HepG2 (cell line): ENCODE results near the gene FANCF. TPM values are rescaled to one million over a fixed set of nuclear protein-coding genes. Genes with fewer than 3 reads are reported as not detected.

Experiments used
- HOXD1 ChIP-seq: sonication (generic); formaldehyde crosslinking; IDR thresholded peaks from 2 replicates; pipeline ENCODE4 v1.5.0; 2020; ENCODE audit warnings: missing genetic modification reagents
- MIER3 ChIP-seq: IDR thresholded peaks from 2 replicates; pipeline ENCODE4 v1.6.1; 2016; ENCODE audit warnings: missing compliant biosample characterization, borderline replicate concordance
- NPAS2 ChIP-seq: sonication (generic); formaldehyde crosslinking; IDR thresholded peaks from 2 replicates; pipeline ENCODE4 v1.8.0; 2022; ENCODE audit warnings: mild to moderate bottlenecking, missing genetic modification reagents, borderline replicate concordance
- NR2C2 ChIP-seq: sonication (generic); formaldehyde crosslinking; IDR thresholded peaks from 2 replicates; pipeline ENCODE4 v1.4.0; 2020; ENCODE audit warnings: missing genetic modification reagents, mild to moderate bottlenecking, moderate library complexity, borderline replicate concordance
- PHF5A ChIP-seq: IDR thresholded peaks from one replicate; pipeline ENCODE4 v1.6.1; 2018; ENCODE audit warnings: low read depth, missing genetic modification reagents; ENCODE audit not compliant: unreplicated experiment
- RAD21 ChIP-seq: fragments of 450-650 bp; formaldehyde crosslinking; IDR thresholded peaks from 2 replicates; pipeline ENCODE4 v1.5.0; 2020; ENCODE audit warnings: mild to moderate bottlenecking
- RBM22 ChIP-seq: fragments of 200-400 bp; formaldehyde crosslinking; optimal IDR thresholded peaks from 2 replicates; pipeline ENCODE3; 2017; ENCODE audit warnings: mild to moderate bottlenecking, low read length, moderate library complexity
- REXO4 ChIP-seq: sonication (generic); formaldehyde crosslinking; IDR thresholded peaks from 2 replicates; pipeline ENCODE4 v1.8.0; 2022; ENCODE audit warnings: missing genetic modification reagents, mild to moderate bottlenecking, borderline replicate concordance
- SCMH1 ChIP-seq: sonication (generic); formaldehyde crosslinking; IDR thresholded peaks from 2 replicates; pipeline ENCODE4 v1.9.0; 2021; ENCODE audit warnings: missing genetic modification reagents, mild to moderate bottlenecking, borderline replicate concordance
- SIN3B ChIP-seq: fragments of 150-350 bp; IDR thresholded peaks from 2 replicates; pipeline ENCODE4 v1.6.1; 2014; ENCODE audit warnings: low read length
- SOX6 ChIP-seq, 2 experiments: fragments of 450-650 bp in 1 of 2; sonication (generic) in 1 of 2; formaldehyde crosslinking in 1 of 2; IDR thresholded peaks; 2 replicates each; pipeline versions ENCODE4 v1.4.0 to v1.6.1; 2017 to 2020; ENCODE audit warnings: antibody characterized with exemption in 1 of 2, mild to moderate bottlenecking in 1 of 2, missing genetic modification reagents in 1 of 2
- ZNF143 ChIP-seq: sonication (generic); formaldehyde crosslinking; IDR thresholded peaks from 2 replicates; pipeline ENCODE4 v1.4.0; 2020; ENCODE audit warnings: missing genetic modification reagents
- ZNF326 ChIP-seq: sonication (generic); formaldehyde crosslinking; IDR thresholded peaks from 2 replicates; pipeline ENCODE4 v1.4.0; 2020; ENCODE audit warnings: missing genetic modification reagents, borderline replicate concordance
- ZNF530 ChIP-seq: sonication (generic); formaldehyde crosslinking; IDR thresholded peaks from 2 replicates; pipeline ENCODE4 v1.5.0; 2020; ENCODE audit warnings: low read depth, mild to moderate bottlenecking, missing genetic modification reagents
- ZNF614 ChIP-seq: IDR thresholded peaks from 2 replicates; pipeline ENCODE4 v1.6.1; 2018; ENCODE audit warnings: missing biosample characterization, missing genetic modification reagents, inconsistent platforms, borderline replicate concordance
- ZNF615 ChIP-seq: sonication (generic); formaldehyde crosslinking; IDR thresholded peaks from 2 replicates; pipeline ENCODE4 v1.5.0; 2020; ENCODE audit warnings: mild to moderate bottlenecking, missing genetic modification reagents, borderline replicate concordance
- ZNF629 ChIP-seq: sonication (generic); formaldehyde crosslinking; conservative IDR thresholded peaks from 2 replicates; pipeline ENCODE4 v1.5.0; 2020; ENCODE audit warnings: missing genetic modification reagents
- ZNF766 ChIP-seq: sonication (generic); formaldehyde crosslinking; IDR thresholded peaks from 2 replicates; pipeline ENCODE4 v1.5.0; 2020; ENCODE audit warnings: missing genetic modification reagents, borderline replicate concordance
- polyA plus RNA-seq, 8 experiments: library from polyadenylated mRNA; depleted of rRNA in 3 of 8; stranded (reverse) in 7 of 8; unstranded in 1 of 8; fragments of >200 nt; fragmentation: Illumina TruSeq in 4 of 8; extraction: Trizol in 4 of 8; gene quantifications; 2 replicates each; pipeline versions ENCODE4 v1.2.1 to v1.2.3, GENCODE V29; 2011 to 2016; ENCODE audit warnings: low read depth in 4 of 8, missing spikeins in 1 of 8, mixed read lengths in 1 of 8; ENCODE audit not compliant: insufficient read depth in 1 of 8
- total RNA-seq, 5 experiments: library from RNA; depleted of rRNA; stranded (reverse); fragments of >200 nt; fragmentation: Illumina TruSeq; extraction: Trizol; gene quantifications; 2 replicates each; pipeline ENCODE4 v1.2.3, GENCODE V29; 2016; ENCODE audit warnings: low read depth in 1 of 5
- TF ChIP-seq, protein P1 (sequence below): IDR thresholded peaks from 2 replicates; pipeline ENCODE4 v1.6.1; 2016; ENCODE audit warnings: missing genetic modification reagents, missing compliant biosample characterization
- TF ChIP-seq, protein P2 (sequence below): IDR thresholded peaks from 2 replicates; pipeline ENCODE4 v1.6.1; 2012; ENCODE audit warnings: low read length, improper control_type of control experiment
- TF ChIP-seq, protein P3 (sequence below): sonication (generic); formaldehyde crosslinking; IDR thresholded peaks from 2 replicates; pipeline ENCODE4 v1.8.0; 2022; ENCODE audit warnings: mild to moderate bottlenecking, missing genetic modification reagents
- TF ChIP-seq, protein P4 (sequence below): sonication (generic); formaldehyde crosslinking; IDR thresholded peaks from 2 replicates; pipeline ENCODE4 v1.4.0; 2020; ENCODE audit warnings: missing genetic modification reagents

The FANCF gene
- total and polyA plus RNA-seq, 2 of the 13 experiments (the other 11 are each of a cell fraction or from before 2014, with no cell fraction given), result 2.5 to 9.7 TPM

DNA sequence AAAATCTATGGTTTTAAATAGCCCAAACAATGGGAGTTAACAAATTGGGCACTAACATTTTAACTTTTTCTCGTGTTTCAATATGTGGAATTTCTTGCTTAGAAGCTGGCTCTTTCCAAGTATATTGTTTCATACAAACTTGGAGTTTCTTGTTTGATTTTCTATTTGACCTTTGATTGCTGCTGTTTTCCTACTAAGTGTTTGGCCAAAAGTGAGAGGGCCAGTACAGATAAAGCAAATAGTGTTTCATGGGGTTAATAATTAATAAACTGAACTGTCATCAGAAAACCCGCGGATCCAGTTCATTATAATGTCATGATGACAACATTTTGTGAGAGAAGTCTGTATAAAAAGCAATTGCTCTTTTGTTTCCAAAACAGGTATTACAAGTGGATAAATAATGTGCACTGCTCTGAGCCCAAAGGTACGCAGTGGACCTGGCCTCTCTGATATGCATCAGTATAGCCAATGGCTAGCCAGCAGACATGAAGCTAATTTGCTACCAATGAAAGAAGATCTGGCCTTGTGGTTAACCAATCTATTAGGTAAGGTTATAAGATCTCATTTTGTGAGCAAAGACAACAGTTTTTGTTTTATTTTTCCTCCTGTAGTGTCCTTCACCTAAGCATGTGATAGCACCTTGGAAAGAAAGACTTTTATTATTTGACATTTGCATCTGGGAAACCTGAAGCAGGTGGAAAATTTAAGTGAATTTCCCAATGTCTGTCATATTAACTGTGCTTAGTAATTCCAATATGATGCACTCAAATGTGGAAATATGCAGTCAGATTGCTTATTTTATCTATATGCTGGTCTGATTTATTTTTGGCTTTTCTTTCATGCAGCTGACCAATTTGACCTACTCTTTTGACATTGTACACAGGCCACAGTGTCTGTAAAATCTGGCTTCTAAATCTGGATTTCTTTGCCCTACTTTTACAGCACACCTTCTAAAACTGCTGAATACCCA lies 49.1 kb upstream of the FANCF start (continued):
- TF ChIP-seq, protein P1, sequence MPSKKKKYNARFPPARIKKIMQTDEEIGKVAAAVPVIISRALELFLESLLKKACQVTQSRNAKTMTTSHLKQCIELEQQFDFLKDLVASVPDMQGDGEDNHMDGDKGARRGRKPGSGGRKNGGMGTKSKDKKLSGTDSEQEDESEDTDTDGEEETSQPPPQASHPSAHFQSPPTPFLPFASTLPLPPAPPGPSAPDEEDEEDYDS (CRISPR knock-in tag), result peak; percentile 71
- TF ChIP-seq, protein P2, sequence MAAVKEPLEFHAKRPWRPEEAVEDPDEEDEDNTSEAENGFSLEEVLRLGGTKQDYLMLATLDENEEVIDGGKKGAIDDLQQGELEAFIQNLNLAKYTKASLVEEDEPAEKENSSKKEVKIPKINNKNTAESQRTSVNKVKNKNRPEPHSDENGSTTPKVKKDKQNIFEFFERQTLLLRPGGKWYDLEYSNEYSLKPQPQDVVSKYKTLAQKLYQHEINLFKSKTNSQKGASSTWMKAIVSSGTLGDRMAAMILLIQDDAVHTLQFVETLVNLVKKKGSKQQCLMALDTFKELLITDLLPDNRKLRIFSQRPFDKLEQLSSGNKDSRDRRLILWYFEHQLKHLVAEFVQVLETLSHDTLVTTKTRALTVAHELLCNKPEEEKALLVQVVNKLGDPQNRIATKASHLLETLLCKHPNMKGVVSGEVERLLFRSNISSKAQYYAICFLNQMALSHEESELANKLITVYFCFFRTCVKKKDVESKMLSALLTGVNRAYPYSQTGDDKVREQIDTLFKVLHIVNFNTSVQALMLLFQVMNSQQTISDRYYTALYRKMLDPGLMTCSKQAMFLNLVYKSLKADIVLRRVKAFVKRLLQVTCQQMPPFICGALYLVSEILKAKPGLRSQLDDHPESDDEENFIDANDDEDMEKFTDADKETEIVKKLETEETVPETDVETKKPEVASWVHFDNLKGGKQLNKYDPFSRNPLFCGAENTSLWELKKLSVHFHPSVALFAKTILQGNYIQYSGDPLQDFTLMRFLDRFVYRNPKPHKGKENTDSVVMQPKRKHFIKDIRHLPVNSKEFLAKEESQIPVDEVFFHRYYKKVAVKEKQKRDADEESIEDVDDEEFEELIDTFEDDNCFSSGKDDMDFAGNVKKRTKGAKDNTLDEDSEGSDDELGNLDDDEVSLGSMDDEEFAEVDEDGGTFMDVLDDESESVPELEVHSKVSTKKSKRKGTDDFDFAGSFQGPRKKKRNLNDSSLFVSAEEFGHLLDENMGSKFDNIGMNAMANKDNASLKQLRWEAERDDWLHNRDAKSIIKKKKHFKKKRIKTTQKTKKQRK, result no peak
- no peak for TF ChIP-seq ZNF629 (CRISPR knock-in tag)
- TF ChIP-seq, protein P3, sequence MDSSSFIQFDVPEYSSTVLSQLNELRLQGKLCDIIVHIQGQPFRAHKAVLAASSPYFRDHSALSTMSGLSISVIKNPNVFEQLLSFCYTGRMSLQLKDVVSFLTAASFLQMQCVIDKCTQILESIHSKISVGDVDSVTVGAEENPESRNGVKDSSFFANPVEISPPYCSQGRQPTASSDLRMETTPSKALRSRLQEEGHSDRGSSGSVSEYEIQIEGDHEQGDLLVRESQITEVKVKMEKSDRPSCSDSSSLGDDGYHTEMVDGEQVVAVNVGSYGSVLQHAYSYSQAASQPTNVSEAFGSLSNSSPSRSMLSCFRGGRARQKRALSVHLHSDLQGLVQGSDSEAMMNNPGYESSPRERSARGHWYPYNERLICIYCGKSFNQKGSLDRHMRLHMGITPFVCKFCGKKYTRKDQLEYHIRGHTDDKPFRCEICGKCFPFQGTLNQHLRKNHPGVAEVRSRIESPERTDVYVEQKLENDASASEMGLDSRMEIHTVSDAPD (CRISPR knock-in tag), result 0 out of 2 replicates have a peak, but pooled peaks have one; percentile 20
- TF ChIP-seq SCMH1 (CRISPR knock-in tag), result no peak
- TF ChIP-seq, protein P4, sequence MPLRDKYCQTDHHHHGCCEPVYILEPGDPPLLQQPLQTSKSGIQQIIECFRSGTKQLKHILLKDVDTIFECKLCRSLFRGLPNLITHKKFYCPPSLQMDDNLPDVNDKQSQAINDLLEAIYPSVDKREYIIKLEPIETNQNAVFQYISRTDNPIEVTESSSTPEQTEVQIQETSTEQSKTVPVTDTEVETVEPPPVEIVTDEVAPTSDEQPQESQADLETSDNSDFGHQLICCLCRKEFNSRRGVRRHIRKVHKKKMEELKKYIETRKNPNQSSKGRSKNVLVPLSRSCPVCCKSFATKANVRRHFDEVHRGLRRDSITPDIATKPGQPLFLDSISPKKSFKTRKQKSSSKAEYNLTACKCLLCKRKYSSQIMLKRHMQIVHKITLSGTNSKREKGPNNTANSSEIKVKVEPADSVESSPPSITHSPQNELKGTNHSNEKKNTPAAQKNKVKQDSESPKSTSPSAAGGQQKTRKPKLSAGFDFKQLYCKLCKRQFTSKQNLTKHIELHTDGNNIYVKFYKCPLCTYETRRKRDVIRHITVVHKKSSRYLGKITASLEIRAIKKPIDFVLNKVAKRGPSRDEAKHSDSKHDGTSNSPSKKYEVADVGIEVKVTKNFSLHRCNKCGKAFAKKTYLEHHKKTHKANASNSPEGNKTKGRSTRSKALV (CRISPR knock-in tag), result no peak
- TF ChIP-seq SIN3B, result no peak
- no peak for TF ChIP-seq ZNF615 (CRISPR knock-in tag)
- peak; percentile 48; the same call in 1 of the 2 replicates for TF ChIP-seq MIER3
- TF ChIP-seq SOX6 (IDR thresholded peaks at IDR 0.05), result no peak
- TF ChIP-seq SOX6 (CRISPR knock-in tag; IDR thresholded peaks at IDR 0.05), result peak; percentile 87
- TF ChIP-seq ZNF530 (CRISPR knock-in tag), result no peak
- no peak for TF ChIP-seq ZNF766
- no peak for TF ChIP-seq HOXD1
- TF ChIP-seq RAD21 (CRISPR knock-in tag), result no peak
- TF ChIP-seq ZNF143, result no peak
- TF ChIP-seq ZNF614 (CRISPR knock-in tag), result peak; percentile 29; the same call in 1 of the 2 replicates
- TF ChIP-seq REXO4 (CRISPR knock-in tag), result no peak
- TF ChIP-seq NPAS2, result no peak
- TF ChIP-seq ZNF326 (CRISPR knock-in tag), result no peak
- peak; percentile 37 for TF ChIP-seq NR2C2 (CRISPR knock-in tag)
- TF ChIP-seq RBM22, result no peak
- peak; percentile 22 for TF ChIP-seq PHF5A (CRISPR knock-in tag)
